B cell (primary cell): ENCODE data around the gene FBXO28.

Experiments used
- CTCF ChIP-seq: fragments of 200-600 bp; IDR thresholded peaks from one replicate; pipeline ENCODE4 v1.8.0; 2022; ENCODE audit warnings: antibody characterized with exemption, mild to moderate bottlenecking
- EZH2 ChIP-seq: IDR thresholded peaks from 2 replicates; pipeline ENCODE4 v1.6.1; 2012; ENCODE audit warnings: borderline replicate concordance, low read depth, mild to moderate bottlenecking, moderate library complexity, low read length; ENCODE audit not compliant: insufficient read depth, poor library complexity, severe bottlenecking

- TF ChIP-seq CTCF (peak; percentile 10), EZH2 (no peak)
Observed at GRCh38 chr1:224172229-224172628, 58.3 kb downstream of the FBXO28 start.
